ENCODE results near the gene LSMEM2. TPM values are rescaled to one million over a fixed set of nuclear protein-coding genes. Genes with fewer than 3 reads are reported as not detected.

LSMEM2 gene
- total and polyA plus RNA-seq, 9 of the 15 experiments (the other 6 are each of a cell fraction or from before 2014, with no cell fraction given): not detected

DNA sequence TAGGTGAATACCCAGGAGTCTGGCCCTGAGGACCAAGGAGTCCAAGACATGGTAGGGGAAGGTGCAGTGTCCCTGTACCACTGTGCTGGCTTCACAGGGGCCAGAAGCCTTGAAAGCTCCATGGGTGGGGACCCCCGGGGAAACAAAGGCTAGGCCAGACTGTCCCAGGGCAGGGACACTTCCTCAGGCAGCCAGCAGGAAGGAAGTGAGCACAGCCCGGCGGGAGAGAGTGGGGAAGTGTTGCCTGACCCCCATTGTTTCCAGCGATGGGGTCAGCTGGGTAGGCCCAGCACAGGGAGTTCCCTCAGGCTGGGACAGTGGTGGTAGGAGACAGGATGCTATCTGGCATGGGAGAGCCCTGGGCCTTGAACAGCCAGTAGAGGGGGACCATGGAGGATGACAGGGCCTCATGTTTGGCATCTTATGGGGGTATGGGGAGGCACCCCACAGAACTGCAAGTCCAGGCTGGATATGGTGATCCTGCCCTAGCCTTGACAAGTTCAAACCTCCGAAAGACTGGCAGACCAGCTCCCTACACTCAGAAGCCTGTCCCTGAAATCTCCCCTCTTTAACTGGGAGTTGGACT, 44.8 kb downstream of the LSMEM2 start:
- intact Hi-C loops (cut with micrococcal nuclease): loop anchor here (1.0 to 2.0 kb wide), 3 partner anchors 49 to 135 kb away; no protein-coding TSS in a partner anchor
- Histone ChIP-seq H4K20me1 (replicated peaks; ENCODE audit: control insufficient read depth, insufficient read depth, low read length) (no peaks in the 10 kb centered on the region), H3K4me1 (replicated peaks in 1 of 2; ENCODE audit: control insufficient read depth in 2 of 2, insufficient read depth in 2 of 2, low read length in 2 of 2) (peaks cover 25 to 60% of the 10 kb centered on the region in 2 experiments; a peak in 4 of 5 replicates), H3K36me3 (ENCODE audit: control insufficient read depth, insufficient read depth, low read length) (peaks cover 35% of the 10 kb centered on the region; the same call in 2 of the 3 replicates), H3K27me3 (ENCODE audit: control insufficient read depth in 2 of 2, insufficient read depth in 2 of 2, low read length in 2 of 2) (no peaks in the 10 kb centered on the region), H3K4me2 (ENCODE audit: insufficient read depth, low read length) (no peak overlapping the region), H3K9ac (ENCODE audit: insufficient read depth in 1 of 2, low read depth in 2 of 2, low read length in 2 of 2) (peak overlapping the region in 1 of 2 experiments; percentile 55; a peak in 1 of 4 replicates), H3K4me3 (no peak overlapping the region), H3K9me3 (replicated peaks; ENCODE audit: control insufficient read depth, insufficient read depth, low read depth, low read length) (no peaks in the 10 kb centered on the region), H2AFZ (ENCODE audit: low read depth, low read length) (no peak overlapping the region), H3K79me2 (ENCODE audit: control insufficient read depth, insufficient read depth, low read length) (peaks cover 36% of the 10 kb centered on the region), H3K27ac (ENCODE audit: extremely low read depth, low read depth, low read length) (peak overlapping the region; percentile 33; the same call in 1 of the 3 replicates), H3K9me1 (ENCODE audit: control insufficient read depth, insufficient read depth, low read length) (no peaks in the 10 kb centered on the region)
- 80% methylated on average over 5 of the region's 5 CpGs for WGBS (ENCODE audit: insufficient coverage, low coverage, missing lambda C conversion rate)
- FAIRE-seq: no peak
- TF ChIP-seq, protein P1, sequence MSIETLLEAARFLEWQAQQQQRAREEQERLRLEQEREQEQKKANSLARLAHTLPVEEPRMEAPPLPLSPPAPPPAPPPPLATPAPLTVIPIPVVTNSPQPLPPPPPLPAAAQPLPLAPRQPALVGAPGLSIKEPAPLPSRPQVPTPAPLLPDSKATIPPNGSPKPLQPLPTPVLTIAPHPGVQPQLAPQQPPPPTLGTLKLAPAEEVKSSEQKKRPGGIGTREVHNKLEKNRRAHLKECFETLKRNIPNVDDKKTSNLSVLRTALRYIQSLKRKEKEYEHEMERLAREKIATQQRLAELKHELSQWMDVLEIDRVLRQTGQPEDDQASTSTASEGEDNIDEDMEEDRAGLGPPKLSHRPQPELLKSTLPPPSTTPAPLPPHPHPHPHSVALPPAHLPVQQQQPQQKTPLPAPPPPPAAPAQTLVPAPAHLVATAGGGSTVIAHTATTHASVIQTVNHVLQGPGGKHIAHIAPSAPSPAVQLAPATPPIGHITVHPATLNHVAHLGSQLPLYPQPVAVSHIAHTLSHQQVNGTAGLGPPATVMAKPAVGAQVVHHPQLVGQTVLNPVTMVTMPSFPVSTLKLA (conservative IDR thresholded peaks at IDR 0.05): no peak
- no peak for TF ChIP-seq U2AF2 (optimal IDR thresholded peaks at IDR 0.05; ENCODE audit: low read depth, low read length)
- TF ChIP-seq, protein P2, sequence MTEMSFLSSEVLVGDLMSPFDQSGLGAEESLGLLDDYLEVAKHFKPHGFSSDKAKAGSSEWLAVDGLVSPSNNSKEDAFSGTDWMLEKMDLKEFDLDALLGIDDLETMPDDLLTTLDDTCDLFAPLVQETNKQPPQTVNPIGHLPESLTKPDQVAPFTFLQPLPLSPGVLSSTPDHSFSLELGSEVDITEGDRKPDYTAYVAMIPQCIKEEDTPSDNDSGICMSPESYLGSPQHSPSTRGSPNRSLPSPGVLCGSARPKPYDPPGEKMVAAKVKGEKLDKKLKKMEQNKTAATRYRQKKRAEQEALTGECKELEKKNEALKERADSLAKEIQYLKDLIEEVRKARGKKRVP (CRISPR knock-in tag; IDR thresholded peaks at IDR 0.05): no peak
- TF ChIP-seq CBX3 (IDR thresholded peaks at IDR 0.05; ENCODE audit: borderline replicate concordance in 1 of 2, low read length in 2 of 2): no peak
- TF ChIP-seq, protein P3, sequence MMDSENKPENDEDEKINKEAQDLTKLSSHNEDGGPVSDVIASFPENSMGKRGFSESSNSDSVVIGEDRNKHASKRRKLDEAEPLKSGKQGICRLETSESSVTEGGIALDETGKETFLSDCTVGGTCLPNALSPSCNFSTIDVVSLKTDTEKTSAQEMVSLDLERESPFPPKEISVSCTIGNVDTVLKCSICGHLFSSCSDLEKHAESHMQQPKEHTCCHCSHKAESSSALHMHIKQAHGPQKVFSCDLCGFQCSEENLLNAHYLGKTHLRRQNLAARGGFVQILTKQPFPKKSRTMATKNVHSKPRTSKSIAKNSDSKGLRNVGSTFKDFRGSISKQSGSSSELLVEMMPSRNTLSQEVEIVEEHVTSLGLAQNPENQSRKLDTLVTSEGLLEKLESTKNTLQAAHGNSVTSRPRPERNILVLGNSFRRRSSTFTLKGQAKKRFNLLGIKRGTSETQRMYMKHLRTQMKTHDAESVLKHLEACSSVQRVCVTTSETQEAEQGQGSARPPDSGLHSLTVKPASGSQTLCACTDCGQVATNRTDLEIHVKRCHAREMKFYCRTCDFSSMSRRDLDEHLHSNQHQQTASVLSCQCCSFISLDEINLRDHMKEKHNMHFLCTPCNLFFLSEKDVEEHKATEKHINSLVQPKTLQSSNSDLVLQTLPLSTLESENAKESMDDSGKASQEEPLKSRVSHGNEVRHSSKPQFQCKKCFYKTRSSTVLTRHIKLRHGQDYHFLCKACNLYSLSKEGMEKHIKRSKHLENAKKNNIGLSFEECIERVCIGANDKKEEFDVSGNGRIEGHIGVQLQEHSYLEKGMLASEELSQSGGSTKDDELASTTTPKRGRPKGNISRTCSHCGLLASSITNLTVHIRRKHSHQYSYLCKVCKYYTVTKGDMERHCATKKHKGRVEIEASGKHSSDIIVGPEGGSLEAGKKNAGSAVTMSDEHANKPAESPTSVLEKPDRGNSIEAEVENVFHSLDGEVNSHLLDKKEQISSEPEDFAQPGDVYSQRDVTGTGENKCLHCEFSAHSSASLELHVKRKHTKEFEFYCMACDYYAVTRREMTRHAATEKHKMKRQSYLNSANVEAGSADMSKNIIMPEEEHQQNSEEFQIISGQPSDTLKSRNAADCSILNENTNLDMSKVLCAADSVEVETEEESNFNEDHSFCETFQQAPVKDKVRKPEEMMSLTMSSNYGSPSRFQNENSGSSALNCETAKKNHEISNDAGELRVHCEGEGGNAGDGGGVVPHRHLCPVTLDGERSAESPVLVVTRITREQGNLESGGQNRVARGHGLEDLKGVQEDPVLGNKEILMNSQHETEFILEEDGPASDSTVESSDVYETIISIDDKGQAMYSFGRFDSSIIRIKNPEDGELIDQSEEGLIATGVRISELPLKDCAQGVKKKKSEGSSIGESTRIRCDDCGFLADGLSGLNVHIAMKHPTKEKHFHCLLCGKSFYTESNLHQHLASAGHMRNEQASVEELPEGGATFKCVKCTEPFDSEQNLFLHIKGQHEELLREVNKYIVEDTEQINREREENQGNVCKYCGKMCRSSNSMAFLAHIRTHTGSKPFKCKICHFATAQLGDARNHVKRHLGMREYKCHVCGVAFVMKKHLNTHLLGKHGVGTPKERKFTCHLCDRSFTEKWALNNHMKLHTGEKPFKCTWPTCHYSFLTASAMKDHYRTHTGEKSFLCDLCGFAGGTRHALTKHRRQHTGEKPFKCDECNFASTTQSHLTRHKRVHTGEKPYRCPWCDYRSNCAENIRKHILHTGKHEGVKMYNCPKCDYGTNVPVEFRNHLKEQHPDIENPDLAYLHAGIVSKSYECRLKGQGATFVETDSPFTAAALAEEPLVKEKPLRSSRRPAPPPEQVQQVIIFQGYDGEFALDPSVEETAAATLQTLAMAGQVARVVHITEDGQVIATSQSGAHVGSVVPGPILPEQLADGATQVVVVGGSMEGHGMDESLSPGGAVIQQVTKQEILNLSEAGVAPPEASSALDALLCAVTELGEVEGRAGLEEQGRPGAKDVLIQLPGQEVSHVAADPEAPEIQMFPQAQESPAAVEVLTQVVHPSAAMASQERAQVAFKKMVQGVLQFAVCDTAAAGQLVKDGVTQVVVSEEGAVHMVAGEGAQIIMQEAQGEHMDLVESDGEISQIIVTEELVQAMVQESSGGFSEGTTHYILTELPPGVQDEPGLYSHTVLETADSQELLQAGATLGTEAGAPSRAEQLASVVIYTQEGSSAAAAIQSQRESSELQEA (IDR thresholded peaks at IDR 0.05; ENCODE audit: low read depth): no peak
- ChIA-PET CTCF (ENCODE audit: low intra/inter-chr PET ratio) (interaction anchor here (2.1 kb wide), 1 partner anchor 97 kb away, joined by 6 read pairs; no protein-coding TSS in a partner anchor), POLR2A (interaction anchor here (1.0 to 1.2 kb wide), 3 partner anchors 12 to 20 kb away, joined by 3 to 4 read pairs (median 3); partner anchors contain the start of gene HYAL1)
- in situ Hi-C loops (cut with MboI): no loop called here
- no peak for ATAC-seq
- BruUV-seq (replicated peaks): no TSS peak
- DNase-seq (ENCODE audit: extremely low read depth in 1 of 4, low spot score in 3 of 4): no peak
